ENCODE measurements around the gene GALT. TPM values are rescaled to one million over a fixed set of nuclear protein-coding genes. Genes with fewer than 3 reads are reported as not detected.
"Not testable (repeated sequence)": the region's sequence is repeated elsewhere in the genome, so short reads cannot be mapped to it uniquely, and the experiment has no call there.

The GALT gene
- polyA plus RNA-seq, 1 donor = 71.8 TPM

GRCh38 chr9:34624475-34625185, 21.8 kb upstream of the GALT start:
- DNase-seq = no peak

GRCh38 chr9:34625186-34625486, 21.3 kb upstream of the GALT start:
- DNase-seq = no peak

GRCh38 chr9:34627716-34628655, 18.5 kb upstream of the GALT start:
- DNase-seq = no peak

GRCh38 chr9:34628656-34629490, 17.6 kb upstream of the GALT start, which contains the start of gene ARID3C:
ARID3C (minus strand) TSS chr9:34629066; CDS start chr9:34628014, 1,052 bp downstream.
- no peak for DNase-seq

GRCh38 chr9:34629491-34629808, 17.0 kb upstream of the GALT start:
- no peak for DNase-seq

- no peak for DNase-seq
Measured at GRCh38 chr9:34630402-34631154, 15.9 kb upstream of the GALT start.

GRCh38 chr9:34633166-34633565, 13.3 kb upstream of the GALT start:
- no peak for DNase-seq

GRCh38 chr9:34633851-34634550, 12.5 kb upstream of the GALT start:
- DNase-seq = no peak

GRCh38 chr9:34634551-34635248, 11.8 kb upstream of the GALT start:
- no peak for DNase-seq

- DNase-seq = no peak
Measured at GRCh38 chr9:34635556-34635955, 10.9 kb upstream of the GALT start.

- DNase-seq = no peak
Measured at GRCh38 chr9:34636791-34637355, 9.6 kb upstream of the GALT start.

GRCh38 chr9:34637356-34638137, 8.9 kb upstream of the GALT start, which contains the start of gene SIGMAR1:
SIGMAR1 (minus strand) TSS chr9:34637787; CDS start chr9:34637697, 90 bp downstream.
- peak; percentile 92 for DNase-seq

- DNase-seq = no peak
Measured at GRCh38 chr9:34638138-34638445, 8.4 kb upstream of the GALT start.

- DNase-seq = not testable (repeated sequence)
Measured at GRCh38 chr9:34639322-34639721, 7.2 kb upstream of the GALT start.

- no peak for DNase-seq
Measured at GRCh38 chr9:34642679-34643078, 3.8 kb upstream of the GALT start.

GRCh38 chr9:34644766-34645314, 1.6 kb upstream of the GALT start:
- no peak for DNase-seq

GRCh38 chr9:34647084-34647403, 569 bp downstream of the GALT start:
- no peak for DNase-seq

GRCh38 chr9:34647651-34648050, 1.2 kb downstream of the GALT start:
- no peak for DNase-seq

- DNase-seq = no peak
Measured at GRCh38 chr9:34648673-34649072, 2.2 kb downstream of the GALT start.
